ENCODE results near the gene KIF5C. TPM values are rescaled to one million over a fixed set of nuclear protein-coding genes. Genes with fewer than 3 reads are reported as not detected.
A peak's percentile ranks its signal among the peaks of the same experiment; 100 is the strongest.

KIF5C gene
- total RNA-seq, 1 donor from 2014 or later: 63.1 TPM

- H2AFZ ChIP-seq (replicated peaks): no peak overlapping the region
- H3K4me3 Mint-ChIP-seq: peak overlapping the region; percentile 81
- H3K36me3 ChIP-seq: no peaks in the 10 kb centered on the region
- H3K4me1 Mint-ChIP-seq: peaks cover 34% of the 10 kb centered on the region
- peaks cover 28% of the 10 kb centered on the region for H3K36me3 Mint-ChIP-seq
- no peaks in the 10 kb centered on the region for H3K27me3 ChIP-seq
- peaks cover 56% of the 10 kb centered on the region for H4K20me1 ChIP-seq (ENCODE audit: low read depth)
- H3K9me3 ChIP-seq (ENCODE audit: low read depth): peaks cover 7% of the 10 kb centered on the region
- H3K4me3 ChIP-seq: no peak overlapping the region
- peaks cover 31% of the 10 kb centered on the region for H3K9me3 Mint-ChIP-seq
- H3F3A ChIP-seq (ENCODE audit: low read depth): peaks cover 19% of the 10 kb centered on the region
- peak overlapping the region; percentile 99 for H3K4me2 ChIP-seq
- no peak for DNase-seq (ENCODE audit: low spot score)
- H3K27ac Mint-ChIP-seq: no peak overlapping the region
- H3K27ac ChIP-seq: no peak overlapping the region
- H3K79me2 ChIP-seq (ENCODE audit: low read depth): peaks cover 98% of the 10 kb centered on the region
- TF ChIP-seq EZH2phosphoT487 (IDR thresholded peaks at IDR 0.05) (no peak), CTCF (IDR thresholded peaks at IDR 0.05) (no peak), EZH2 (IDR thresholded peaks at IDR 0.05) (no peak)
- H3K4me1 ChIP-seq: peaks cover 25% of the 10 kb centered on the region
- no peaks in the 10 kb centered on the region for H3K27me3 Mint-ChIP-seq (ENCODE audit: insufficient read depth, low read depth)
- no peak overlapping the region for H3K9ac ChIP-seq
These were observed 14.0 kb downstream of the KIF5C start for GRCh38 chr2:148888986-148889385.

GRCh38 chr2:148893906-148894305, 18.9 kb downstream of the KIF5C start:
- Mint-ChIP-seq H3K27me3 (ENCODE audit: insufficient read depth, low read depth) (no peaks in the 10 kb centered on the region), H3K9me3 (peaks cover 31% of the 10 kb centered on the region), H3K36me3 (peaks cover 28% of the 10 kb centered on the region), H3K4me3 (no peak overlapping the region), H3K27ac (no peak overlapping the region), H3K4me1 (peaks cover 17% of the 10 kb centered on the region)
- no peak overlapping the region for H3K4me2 ChIP-seq
- H3K27ac ChIP-seq: no peak overlapping the region
- no peak overlapping the region for H3K9ac ChIP-seq
- DNase-seq (ENCODE audit: low spot score): no peak
- H3K27me3 ChIP-seq: no peaks in the 10 kb centered on the region
- peaks cover 21% of the 10 kb centered on the region for H3K4me1 ChIP-seq
- H3K4me3 ChIP-seq: no peak overlapping the region
- peaks cover 9% of the 10 kb centered on the region for H3F3A ChIP-seq (ENCODE audit: low read depth)
- peaks cover 7% of the 10 kb centered on the region for H3K9me3 ChIP-seq (ENCODE audit: low read depth)
- no peaks in the 10 kb centered on the region for H3K36me3 ChIP-seq
- peaks cover 96% of the 10 kb centered on the region for H3K79me2 ChIP-seq (ENCODE audit: low read depth)
- peaks cover 35% of the 10 kb centered on the region for H4K20me1 ChIP-seq (ENCODE audit: low read depth)
- TF ChIP-seq CTCF (IDR thresholded peaks at IDR 0.05) (no peak), EZH2 (IDR thresholded peaks at IDR 0.05) (no peak)
- H2AFZ ChIP-seq (replicated peaks): no peak overlapping the region

GRCh38 chr2:148896136-148896535, 21.1 kb downstream of the KIF5C start:
- H3K4me2 ChIP-seq: peak overlapping the region; percentile 37
- H2AFZ ChIP-seq (replicated peaks): no peak overlapping the region
- H3K9me3 ChIP-seq (ENCODE audit: low read depth): peaks cover 7% of the 10 kb centered on the region
- H3K4me3 Mint-ChIP-seq: peak overlapping the region; percentile 30
- H3K9ac ChIP-seq: no peak overlapping the region
- TF ChIP-seq CTCF (IDR thresholded peaks at IDR 0.05): no peak
- no peak for TF ChIP-seq EZH2 (IDR thresholded peaks at IDR 0.05)
- no peak for TF ChIP-seq EZH2phosphoT487 (IDR thresholded peaks at IDR 0.05)
- peak; percentile 65 for DNase-seq (ENCODE audit: low spot score)
- peaks cover 31% of the 10 kb centered on the region for H3K4me1 Mint-ChIP-seq
- peaks cover 46% of the 10 kb centered on the region for H4K20me1 ChIP-seq (ENCODE audit: low read depth)
- H3K9me3 Mint-ChIP-seq: peaks cover 20% of the 10 kb centered on the region
- H3K36me3 ChIP-seq: no peaks in the 10 kb centered on the region
- peak overlapping the region; percentile 82 for H3K27ac ChIP-seq
- H3F3A ChIP-seq (ENCODE audit: low read depth): peaks cover 9% of the 10 kb centered on the region
- peaks cover under 1% of the 10 kb centered on the region for H3K27me3 Mint-ChIP-seq (ENCODE audit: insufficient read depth, low read depth)
- H3K4me1 ChIP-seq: peaks cover 32% of the 10 kb centered on the region
- H3K36me3 Mint-ChIP-seq: peaks cover 22% of the 10 kb centered on the region
- no peak overlapping the region for H3K4me3 ChIP-seq
- H3K79me2 ChIP-seq (ENCODE audit: low read depth): peaks cover 92% of the 10 kb centered on the region
- H3K27me3 ChIP-seq: no peaks in the 10 kb centered on the region
- peak overlapping the region; percentile 92 for H3K27ac Mint-ChIP-seq
